CD4-positive, CD25-positive, alpha-beta regulatory T cell (primary cell): ENCODE data around the gene ADRA1B. TPM values are rescaled to one million over a fixed set of nuclear protein-coding genes. Genes with fewer than 3 reads are reported as not detected.

Experiments used
- ATAC-seq, 2 donors: fragments of 150-1000 bp; cut with Tn5 transposase; one replicate each; pipeline ENCODE4 v1.10.0; 2021; ENCODE audit warnings: low read depth in 2 of 2, moderate number of reproducible peaks in 2 of 2, moderate library complexity in 1 of 2
- DNase-seq, 3 donors: peaks; one replicate each; pipeline versions ENCODE4 v3.0.0 to v3.0.0-alpha.2; 2012 to 2022; ENCODE audit warnings: mixed read lengths in 1 of 3
- H3K27ac ChIP-seq: one replicate; pipeline ENCODE4 v1.7.0; 2013; ENCODE audit warnings: mild to moderate bottlenecking, low read length; ENCODE audit not compliant: insufficient read depth, poor library complexity, severe bottlenecking
- H3K27me3 ChIP-seq: one replicate; pipeline ENCODE4 v1.7.0; 2013; ENCODE audit warnings: low read length; ENCODE audit not compliant: control insufficient read depth, insufficient read depth
- H3K36me3 ChIP-seq: one replicate; pipeline ENCODE4 v1.7.0; 2013; ENCODE audit warnings: mild to moderate bottlenecking, low read length, moderate library complexity; ENCODE audit not compliant: control insufficient read depth, insufficient read depth
- H3K4me1 ChIP-seq: 2 replicates; pipeline ENCODE4 v1.7.0; 2013; ENCODE audit warnings: mild to moderate bottlenecking, low read length; ENCODE audit not compliant: insufficient read depth, control insufficient read depth, poor library complexity, severe bottlenecking
- H3K4me3 ChIP-seq: one replicate; pipeline ENCODE4 v1.7.0; 2013; ENCODE audit warnings: low read depth, mild to moderate bottlenecking, low read length, moderate library complexity
- H3K9me3 ChIP-seq, 2 experiments: 1 replicate in 1 of 2; 2 replicates in 1 of 2; pipeline ENCODE4 v1.7.0; 2013; ENCODE audit warnings: low read length in 2 of 2, mild to moderate bottlenecking in 1 of 2, moderate library complexity in 1 of 2; ENCODE audit not compliant: control insufficient read depth in 2 of 2
- H3K27ac Mint-ChIP-seq, 3 donors: one replicate each; pipeline ENCODE4 v1.8.0; 2020 to 2022; ENCODE audit warnings: mild to moderate bottlenecking in 3 of 3, mixed read lengths in 3 of 3, moderate library complexity in 2 of 3
- H3K27me3 Mint-ChIP-seq: one replicate; pipeline ENCODE4 v1.8.0; 2022; ENCODE audit warnings: mild to moderate bottlenecking, mixed read lengths
- H3K36me3 Mint-ChIP-seq: one replicate; pipeline ENCODE4 v1.8.0; 2020; ENCODE audit warnings: mixed read lengths
- H3K4me1 Mint-ChIP-seq, 4 donors: one replicate each; pipeline ENCODE4 v1.8.0; 2020 to 2022; ENCODE audit warnings: mixed read lengths in 4 of 4, mild to moderate bottlenecking in 1 of 4
- H3K4me3 Mint-ChIP-seq, 4 donors: one replicate each; pipeline ENCODE4 v1.8.0; 2020 to 2022; ENCODE audit warnings: mild to moderate bottlenecking in 4 of 4, mixed read lengths in 4 of 4, moderate library complexity in 3 of 4
- H3K9me3 Mint-ChIP-seq, 7 donors: one replicate each; pipeline ENCODE4 v1.8.0; 2020 to 2022; ENCODE audit warnings: mixed read lengths in 7 of 7, mild to moderate bottlenecking in 3 of 7, moderate library complexity in 2 of 7
- polyA plus RNA-seq, 4 donors: library from polyadenylated mRNA; unstranded; fragments of 300-500 nt; fragmentation: Illumina TruSeq; gene quantifications; one replicate each; pipeline ENCODE4 v1.2.3, GENCODE V29; 2021
- total RNA-seq: library from RNA; stranded (reverse); gene quantifications from one replicate; pipeline ENCODE4 v1.2.3, GENCODE V29; 2022

Gene ADRA1B
- total and polyA plus RNA-seq, 5 donors from 2014 or later: not detected

DNA sequence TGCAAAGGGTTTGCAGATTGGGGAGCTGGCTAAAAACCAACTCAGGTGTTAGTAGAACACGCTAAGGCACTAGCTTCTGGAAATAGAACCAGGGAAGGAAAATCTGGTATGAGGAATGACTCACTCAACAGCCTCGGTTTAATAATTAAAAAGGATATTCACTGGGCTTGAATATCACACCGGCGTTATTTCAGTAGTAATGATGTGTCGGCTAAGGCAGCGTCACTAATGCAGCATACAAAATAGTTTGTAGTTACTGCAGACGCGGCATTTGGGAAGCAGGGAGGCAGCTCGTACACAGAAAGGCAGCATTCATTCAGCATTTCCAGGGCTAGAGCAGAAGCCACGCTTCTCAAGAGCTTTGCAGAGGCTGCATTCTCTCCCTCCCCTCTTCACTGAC lies 1.7 kb downstream of the ADRA1B start:
- peaks cover 21% of the 10 kb centered on the region for H3K27me3 ChIP-seq
- DNase-seq: no peak
- H3K27ac Mint-ChIP-seq: no peak overlapping the region
- no peaks in the 10 kb centered on the region for H3K9me3 ChIP-seq
- no peak overlapping the region for H3K4me3 ChIP-seq
- no peaks in the 10 kb centered on the region for H3K36me3 ChIP-seq
- H3K27me3 Mint-ChIP-seq: peaks cover 39% of the 10 kb centered on the region
- no peak overlapping the region for H3K4me3 Mint-ChIP-seq
- peaks cover 5% of the 10 kb centered on the region for H3K4me1 ChIP-seq
- no peak for ATAC-seq
- peaks cover 0 to 13% (median 2%) of the 10 kb centered on the region in 4 donors for H3K4me1 Mint-ChIP-seq
- H3K36me3 Mint-ChIP-seq: no peaks in the 10 kb centered on the region
- no peak overlapping the region for H3K27ac ChIP-seq
- H3K9me3 Mint-ChIP-seq: peaks cover 0 to 1% (median 0%) of the 10 kb centered on the region in 7 donors

DNA sequence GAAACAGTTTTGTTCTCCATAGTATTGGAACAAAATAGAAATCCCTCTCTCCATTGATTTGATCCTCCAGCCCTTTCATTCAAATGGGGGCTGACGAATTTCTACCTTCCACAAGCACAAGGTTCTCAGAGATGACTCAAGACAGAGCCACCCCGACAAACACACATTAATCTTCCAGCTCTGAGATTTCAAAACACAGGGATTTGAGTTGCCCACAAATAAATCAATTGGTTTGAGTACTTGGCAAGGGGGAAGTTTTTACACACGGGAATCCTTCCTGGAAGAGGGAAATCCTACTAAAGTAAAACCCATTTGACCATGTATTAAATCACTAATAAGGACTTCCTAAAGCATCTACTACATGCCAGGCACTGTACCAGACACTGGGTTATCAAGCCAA lies 5.4 kb downstream of the ADRA1B start:
- Mint-ChIP-seq H3K9me3 (no peaks in the 10 kb centered on the region), H3K27me3 (peaks cover 16% of the 10 kb centered on the region), H3K36me3 (no peaks in the 10 kb centered on the region)

DNA sequence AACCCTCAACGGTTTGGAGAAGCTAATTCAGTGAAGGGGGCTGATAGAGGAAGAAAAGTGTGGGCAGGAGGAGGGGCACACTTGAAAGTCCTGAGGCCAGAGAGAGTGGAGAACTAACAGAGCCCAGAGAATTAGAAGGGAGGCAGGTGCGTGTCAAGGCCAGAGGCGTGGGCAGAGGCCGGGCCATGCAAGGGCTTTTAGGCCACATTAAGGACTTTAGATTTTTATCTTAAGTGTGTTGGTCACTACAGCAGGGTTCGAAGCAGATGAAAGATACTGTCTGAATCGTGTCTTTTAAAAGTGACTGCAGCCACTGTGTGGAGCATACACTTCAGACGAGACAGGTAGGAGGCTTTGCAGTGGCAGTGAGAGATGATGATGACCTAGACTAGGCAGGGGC lies 6.7 kb downstream of the ADRA1B start:
- DNase-seq (no peak), ATAC-seq (peak in 1 of 2 donors; percentile 16)
- Mint-ChIP-seq H3K36me3 (no peaks in the 10 kb centered on the region), H3K4me3 (no peak overlapping the region), H3K4me1 (no peaks in the 10 kb centered on the region), H3K9me3 (no peaks in the 10 kb centered on the region), H3K27me3 (peaks cover 4% of the 10 kb centered on the region), H3K27ac (no peak overlapping the region)
- no peaks in the 10 kb centered on the region for H3K9me3 ChIP-seq
- no peaks in the 10 kb centered on the region for H3K4me1 ChIP-seq
- H3K27me3 ChIP-seq: peaks cover 13% of the 10 kb centered on the region
- no peak overlapping the region for H3K27ac ChIP-seq
- H3K4me3 ChIP-seq: no peak overlapping the region
- no peaks in the 10 kb centered on the region for H3K36me3 ChIP-seq

More for the DNA sequence above, 5.4 kb downstream of the ADRA1B start:
- H3K4me1 Mint-ChIP-seq: peaks cover 0 to 7% (median 0%) of the 10 kb centered on the region in 4 donors
- Histone ChIP-seq H3K4me1 (no peaks in the 10 kb centered on the region), H3K27me3 (peaks cover 16% of the 10 kb centered on the region), H3K4me3 (no peak overlapping the region), H3K36me3 (no peaks in the 10 kb centered on the region), H3K27ac (no peak overlapping the region), H3K9me3 (no peaks in the 10 kb centered on the region)
- H3K4me3 Mint-ChIP-seq: no peak overlapping the region
- no peak for ATAC-seq
- peak overlapping the region in 1 of 3 donors; percentile 57 for H3K27ac Mint-ChIP-seq
- no peak for DNase-seq

DNA sequence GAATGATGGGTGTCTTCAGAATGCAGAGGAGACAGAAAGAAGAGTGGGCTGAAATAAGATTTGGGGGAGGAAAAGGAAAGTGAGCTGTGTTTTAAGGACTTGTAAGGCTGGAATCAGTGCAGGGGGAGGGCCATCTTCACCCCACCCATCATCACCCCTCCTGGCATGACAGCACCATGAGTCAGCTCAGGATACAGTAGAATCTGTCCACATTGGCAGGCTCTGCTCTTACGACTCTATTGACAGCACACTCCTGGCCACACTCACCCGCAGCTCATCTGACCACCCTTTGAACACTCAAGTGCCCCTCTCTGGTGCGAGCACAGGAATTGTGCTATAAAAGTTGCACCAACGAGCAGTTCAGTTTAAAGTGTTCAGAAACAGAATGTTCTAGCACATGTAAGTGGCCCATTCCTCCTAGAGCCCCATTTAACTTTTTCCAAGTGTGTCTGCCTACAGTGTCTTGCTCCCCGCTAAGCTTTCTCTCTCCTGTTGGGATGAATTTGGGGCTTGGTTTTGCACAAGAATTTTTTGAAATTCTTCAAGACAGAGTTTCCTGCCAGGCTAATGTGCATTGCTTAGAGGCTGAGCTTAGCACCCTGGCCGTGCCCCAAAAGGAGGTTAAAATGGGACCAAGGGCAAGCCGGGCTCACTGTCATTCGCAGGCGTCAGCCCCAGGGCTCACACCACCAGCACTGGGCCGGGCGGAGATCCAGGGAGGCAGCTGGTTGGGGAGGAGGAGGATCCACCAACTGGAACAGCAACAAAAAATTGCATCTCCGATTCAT lies 12.0 kb downstream of the ADRA1B start:
- Histone ChIP-seq H3K9me3 (no peaks in the 10 kb centered on the region), H3K4me1 (no peaks in the 10 kb centered on the region), H3K36me3 (no peaks in the 10 kb centered on the region), H3K27me3 (peaks cover 1% of the 10 kb centered on the region), H3K4me3 (no peak overlapping the region), H3K27ac (no peak overlapping the region)
- Mint-ChIP-seq H3K9me3 (no peaks in the 10 kb centered on the region), H3K36me3 (no peaks in the 10 kb centered on the region), H3K4me3 (no peak overlapping the region), H3K4me1 (no peaks in the 10 kb centered on the region), H3K27me3 (no peaks in the 10 kb centered on the region), H3K27ac (no peak overlapping the region)
- DNase-seq (no peak), ATAC-seq (no peak)

DNA sequence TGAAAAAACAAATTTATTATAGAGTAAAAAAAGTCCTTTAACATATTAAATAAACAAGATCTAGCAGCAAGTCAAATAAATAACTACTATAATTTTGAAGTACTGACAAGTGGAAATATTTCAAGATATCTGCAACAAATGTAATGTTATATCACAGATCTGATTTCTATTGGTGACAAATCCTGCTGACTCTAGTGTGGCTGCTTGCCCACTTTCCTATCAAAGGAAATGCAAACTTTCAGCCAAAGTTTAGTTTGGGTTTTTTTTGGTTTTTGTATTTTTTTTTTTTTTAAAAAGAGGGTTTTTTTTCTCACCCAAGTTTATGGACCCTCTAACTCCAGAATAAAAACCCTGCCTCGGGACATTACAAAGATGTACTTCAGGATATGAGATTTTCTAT lies 12.9 kb downstream of the ADRA1B start:
- no peak for ATAC-seq
- no peaks in the 10 kb centered on the region for H3K27me3 Mint-ChIP-seq
- H3K36me3 Mint-ChIP-seq: no peaks in the 10 kb centered on the region
- H3K9me3 Mint-ChIP-seq: no peaks in the 10 kb centered on the region
- peaks cover 2% of the 10 kb centered on the region for H3K27me3 ChIP-seq
- no peaks in the 10 kb centered on the region for H3K4me1 Mint-ChIP-seq
- no peak overlapping the region for H3K4me3 Mint-ChIP-seq
- H3K4me1 ChIP-seq: no peaks in the 10 kb centered on the region
- H3K27ac Mint-ChIP-seq: no peak overlapping the region
- H3K9me3 ChIP-seq: no peaks in the 10 kb centered on the region
- no peak overlapping the region for H3K27ac ChIP-seq
- H3K4me3 ChIP-seq: no peak overlapping the region
- H3K36me3 ChIP-seq: no peaks in the 10 kb centered on the region
- DNase-seq: no peak

DNA sequence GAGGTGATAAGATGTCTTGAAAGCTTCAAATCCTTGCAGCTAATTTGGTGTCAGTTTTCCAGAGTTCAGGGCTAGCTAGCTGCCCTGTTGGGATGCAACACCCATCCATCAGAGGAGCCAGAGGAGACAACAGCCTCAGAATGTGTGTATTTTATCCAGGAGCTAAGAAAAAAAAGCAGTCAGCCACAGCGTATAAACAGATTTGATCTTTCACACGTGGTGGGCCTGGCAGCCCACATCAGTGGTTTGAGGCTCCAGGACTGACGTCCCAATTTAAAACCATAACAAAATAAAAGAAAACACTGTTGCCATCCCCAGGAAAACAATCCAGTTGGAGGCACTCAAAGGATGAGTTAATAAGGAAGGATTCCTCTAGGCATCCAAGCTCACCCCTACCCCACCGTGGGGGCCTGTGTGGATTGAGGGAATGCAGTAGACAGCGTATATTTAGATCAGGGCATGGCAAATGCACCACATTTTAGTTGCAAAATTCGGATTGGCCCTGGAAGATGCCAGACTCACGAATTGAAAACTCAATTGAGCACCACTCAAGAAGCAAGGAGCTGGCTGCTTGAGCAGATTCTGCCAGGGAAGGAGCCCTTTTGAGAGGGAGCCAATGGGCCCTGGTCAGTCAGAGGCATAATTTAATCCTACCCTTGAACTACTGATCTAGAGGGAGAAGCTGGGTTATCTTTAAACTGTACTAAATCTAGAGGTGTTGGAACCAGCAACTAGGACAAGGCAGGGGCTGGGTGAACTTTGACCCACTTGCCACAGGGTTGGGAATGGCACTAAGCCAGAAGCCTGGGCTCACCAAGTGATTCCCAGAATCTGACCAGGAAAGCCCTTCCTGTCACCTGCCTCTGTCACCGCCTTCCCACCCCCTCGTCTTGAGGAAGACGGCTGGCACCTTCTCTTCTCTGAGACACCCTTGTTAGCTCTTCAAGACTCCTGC lies 17.5 kb downstream of the ADRA1B start:
- DNase-seq (no peak), ATAC-seq (no peak)
- Mint-ChIP-seq H3K9me3 (no peaks in the 10 kb centered on the region), H3K36me3 (no peaks in the 10 kb centered on the region), H3K4me3 (no peak overlapping the region), H3K27me3 (peaks cover 10% of the 10 kb centered on the region), H3K4me1 (no peaks in the 10 kb centered on the region), H3K27ac (no peak overlapping the region)
- Histone ChIP-seq H3K9me3 (no peaks in the 10 kb centered on the region), H3K27me3 (peaks cover 2% of the 10 kb centered on the region), H3K27ac (no peak overlapping the region), H3K4me1 (no peaks in the 10 kb centered on the region), H3K36me3 (no peaks in the 10 kb centered on the region), H3K4me3 (no peak overlapping the region)

DNA sequence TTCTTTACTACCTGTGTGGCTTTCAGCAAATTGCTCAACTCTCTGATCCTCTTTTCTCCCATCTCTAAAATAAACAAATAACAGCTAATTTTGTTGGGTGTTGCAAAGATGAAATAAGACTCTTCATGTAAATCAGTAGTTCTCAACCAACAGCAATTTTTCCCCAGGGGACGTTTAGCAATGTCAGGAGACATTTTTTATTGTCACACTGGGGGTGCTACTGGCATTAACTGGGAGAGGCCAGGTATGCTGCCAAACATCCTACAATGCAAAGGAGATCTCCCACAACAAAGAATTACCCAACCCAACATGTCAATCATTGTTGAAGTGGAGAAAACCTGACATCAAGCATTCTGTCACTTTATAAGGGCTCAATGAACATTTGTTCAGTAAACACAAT lies 19.7 kb downstream of the ADRA1B start:
- Mint-ChIP-seq H3K27ac (no peak overlapping the region), H3K4me1 (no peaks in the 10 kb centered on the region), H3K27me3 (peaks cover 10% of the 10 kb centered on the region), H3K4me3 (no peak overlapping the region), H3K36me3 (no peaks in the 10 kb centered on the region), H3K9me3 (no peaks in the 10 kb centered on the region)
- DNase-seq (no peak), ATAC-seq (no peak)
- no peaks in the 10 kb centered on the region for H3K9me3 ChIP-seq
- H3K36me3 ChIP-seq: no peaks in the 10 kb centered on the region
- no peak overlapping the region for H3K27ac ChIP-seq
- H3K4me3 ChIP-seq: no peak overlapping the region
- H3K27me3 ChIP-seq: peaks cover 2% of the 10 kb centered on the region
- no peaks in the 10 kb centered on the region for H3K4me1 ChIP-seq
